HEK293 (cell line): ENCODE measurements around the gene LPIN1.

Experiments
- CTCF ChIA-PET: fragments of 350-600 bp; formaldehyde crosslinking; extraction: SDS; loops from one replicate; lab custom pipeline; 2021; ENCODE audit warnings: antibody characterized with exemption; lab: Yijun Ruan, JAX
- POLR2A ChIA-PET: fragments of 300-600 bp; formaldehyde crosslinking; extraction: SDS; loops from one replicate; lab custom pipeline; 2020; ENCODE audit warnings: antibody characterized with exemption, inconsistent platforms; lab: Yijun Ruan, JAX
- H3K27ac ChIP-seq: fragments of 200-500 bp; sonication (Bioruptor generic); 2 replicates; pipeline ENCODE4 v1.5.1; 2014; ENCODE audit warnings: low read depth, low read length, control low read depth, inconsistent platforms; ENCODE audit errors: extremely low read depth
- H3K36me3 ChIP-seq, 2 experiments: fragments of 200-500 bp in 1 of 2; sonication (Bioruptor generic) in 1 of 2; 1 replicate in 1 of 2; 2 replicates in 1 of 2; pipeline ENCODE4 v1.5.1; 2014 to 2017; ENCODE audit warnings: inconsistent platforms in 2 of 2, low read length in 2 of 2; ENCODE audit not compliant: control insufficient read depth in 2 of 2, insufficient read depth in 1 of 2
- H3K4me1 ChIP-seq: fragments of 200-500 bp; sonication (Bioruptor generic); 2 replicates; pipeline ENCODE4 v1.5.1; 2014; ENCODE audit warnings: mild to moderate bottlenecking, low read length, inconsistent platforms; ENCODE audit not compliant: control insufficient read depth, insufficient read depth
- H3K4me3 ChIP-seq: 2 replicates; pipeline ENCODE4 v1.5.1; 2011; ENCODE audit warnings: low read depth, mild to moderate bottlenecking, control low read depth, low read length, moderate library complexity
- H3K9me3 ChIP-seq: fragments of 200-500 bp; sonication (Bioruptor generic); 2 replicates; pipeline ENCODE4 v1.5.1; 2014; ENCODE audit warnings: low read depth, low read length, inconsistent platforms; ENCODE audit not compliant: control insufficient read depth, insufficient read depth
- KLF7 ChIP-seq: fragments of 450-650 bp; formaldehyde crosslinking; IDR thresholded peaks from 2 replicates; pipeline ENCODE4 v1.5.1; 2016; ENCODE audit warnings: missing biosample characterization, missing genetic modification characterization, borderline replicate concordance
- PRDM2 ChIP-seq: fragments of 450-650 bp; formaldehyde crosslinking; IDR thresholded peaks from 2 replicates; pipeline ENCODE4 v1.5.1; 2016; ENCODE audit warnings: missing biosample characterization, missing genetic modification characterization, borderline replicate concordance
- RBAK ChIP-seq: fragments of 450-650 bp; formaldehyde crosslinking; IDR thresholded peaks from 2 replicates; pipeline ENCODE4 v1.5.1; 2016; ENCODE audit warnings: missing biosample characterization, missing genetic modification characterization
- SETDB1 ChIP-seq: IDR thresholded peaks from one replicate; pipeline ENCODE4 v1.6.1; 2017; ENCODE audit warnings: mild to moderate bottlenecking, low read length, moderate library complexity, mixed read lengths; ENCODE audit not compliant: insufficient read length
- ZBTB20 ChIP-seq: fragments of 450-650 bp; formaldehyde crosslinking; IDR thresholded peaks from 2 replicates; pipeline ENCODE4 v1.5.1; 2016; ENCODE audit warnings: missing biosample characterization, missing genetic modification characterization
- ZBTB21 ChIP-seq: fragments of 450-650 bp; formaldehyde crosslinking; IDR thresholded peaks from 2 replicates; pipeline ENCODE4 v1.5.1; 2017; ENCODE audit warnings: missing biosample characterization, missing genetic modification characterization
- ZBTB26 ChIP-seq: fragments of 450-650 bp; formaldehyde crosslinking; optimal IDR thresholded peaks from 2 replicates; pipeline ENCODE3; 2016; ENCODE audit warnings: missing biosample characterization, mild to moderate bottlenecking, missing genetic modification characterization
- ZBTB49 ChIP-seq: fragments of 450-650 bp; formaldehyde crosslinking; IDR thresholded peaks from 2 replicates; pipeline ENCODE4 v1.5.1; 2016; ENCODE audit warnings: missing biosample characterization, missing genetic modification characterization, low read depth
- ZEB2 ChIP-seq: fragments of 450-650 bp; formaldehyde crosslinking; IDR thresholded peaks from 2 replicates; pipeline ENCODE4 v1.5.1; 2016; ENCODE audit warnings: missing biosample characterization, missing genetic modification characterization
- ZFP69B ChIP-seq: fragments of 450-650 bp; formaldehyde crosslinking; IDR thresholded peaks from 2 replicates; pipeline ENCODE4 v1.5.1; 2016; ENCODE audit warnings: missing biosample characterization, missing genetic modification characterization
- ZNF155 ChIP-seq: fragments of 450-650 bp; formaldehyde crosslinking; IDR thresholded peaks from 2 replicates; pipeline ENCODE4 v1.5.1; 2016; ENCODE audit warnings: missing biosample characterization, missing genetic modification characterization
- ZNF239 ChIP-seq: fragments of 450-650 bp; formaldehyde crosslinking; IDR thresholded peaks from 2 replicates; pipeline ENCODE4 v1.5.1; 2016; ENCODE audit warnings: missing biosample characterization, missing genetic modification characterization
- ZNF274 ChIP-seq, 2 experiments: fragments of 200-500 bp in 1 of 2; fragments of 450-650 bp in 1 of 2; sonication (Bioruptor generic) in 1 of 2; formaldehyde crosslinking in 1 of 2; IDR thresholded peaks; 2 replicates each; pipeline versions ENCODE4 v1.5.1 to v1.6.1; 2014 to 2016; ENCODE audit warnings: borderline replicate concordance in 1 of 2, inconsistent platforms in 1 of 2, low read length in 1 of 2, missing biosample characterization in 1 of 2, missing genetic modification characterization in 1 of 2
- ZNF292 ChIP-seq: fragments of 450-650 bp; formaldehyde crosslinking; IDR thresholded peaks from 2 replicates; pipeline ENCODE4 v1.5.1; 2016; ENCODE audit warnings: low read depth, missing biosample characterization, missing genetic modification characterization, borderline replicate concordance
- ZNF426 ChIP-seq: fragments of 450-650 bp; formaldehyde crosslinking; IDR thresholded peaks from 2 replicates; pipeline ENCODE4 v1.5.1; 2017; ENCODE audit warnings: missing biosample characterization, missing genetic modification characterization, mild to moderate bottlenecking, inconsistent platforms, moderate library complexity
- ZNF48 ChIP-seq: fragments of 450-650 bp; formaldehyde crosslinking; IDR thresholded peaks from 2 replicates; pipeline ENCODE4 v1.5.1; 2016; ENCODE audit warnings: missing biosample characterization, missing genetic modification characterization
- ZNF521 ChIP-seq: fragments of 450-650 bp; formaldehyde crosslinking; IDR thresholded peaks from 2 replicates; pipeline ENCODE4 v1.5.1; 2017; ENCODE audit warnings: missing biosample characterization, mild to moderate bottlenecking, missing genetic modification characterization
- ZNF560 ChIP-seq: fragments of 450-650 bp; formaldehyde crosslinking; IDR thresholded peaks from 2 replicates; pipeline ENCODE4 v1.5.1; 2017; ENCODE audit warnings: missing biosample characterization, missing genetic modification characterization, borderline replicate concordance
- ZNF561 ChIP-seq: fragments of 450-650 bp; IDR thresholded peaks from 2 replicates; pipeline ENCODE4 v1.5.1; 2018; ENCODE audit warnings: missing biosample characterization, missing genetic modification characterization, borderline replicate concordance
- ZNF580 ChIP-seq: fragments of 450-650 bp; formaldehyde crosslinking; IDR thresholded peaks from 2 replicates; pipeline ENCODE4 v1.5.1; 2016; ENCODE audit warnings: missing biosample characterization, missing genetic modification characterization
- ZNF670 ChIP-seq: fragments of 450-650 bp; formaldehyde crosslinking; IDR thresholded peaks from 2 replicates; pipeline ENCODE4 v1.5.1; 2016; ENCODE audit warnings: missing biosample characterization, missing genetic modification characterization, low read depth
- ZNF677 ChIP-seq: fragments of 450-650 bp; IDR thresholded peaks from 2 replicates; pipeline ENCODE4 v1.5.0; 2018; ENCODE audit warnings: missing biosample characterization, mild to moderate bottlenecking, missing genetic modification characterization, moderate library complexity
- ZNF837 ChIP-seq: fragments of 450-650 bp; formaldehyde crosslinking; IDR thresholded peaks from 2 replicates; pipeline ENCODE4 v1.5.1; 2016; ENCODE audit warnings: missing biosample characterization, missing genetic modification characterization

The LPIN1 gene

GRCh38 chr2:11773747-11774525 lies 27.5 kb downstream of the LPIN1 start:
- peaks cover 19 to 64% of the 10 kb centered on the region in 2 experiments for H3K36me3 ChIP-seq
- no peak overlapping the region for H3K4me3 ChIP-seq
- no peaks in the 10 kb centered on the region for H3K9me3 ChIP-seq
- CTCF ChIA-PET, result interaction anchor here (0.6 to 1.9 kb wide), 5 partner anchors 35 to 297 kb away, joined by 3 to 14 read pairs (median 4); no protein-coding TSS in a partner anchor
- no peak overlapping the region for H3K27ac ChIP-seq
- TF ChIP-seq ZNF580 (tag by site-specific recombination) (no peak), RBAK (tag by site-specific recombination) (no peak), PRDM2 (tag by site-specific recombination) (no peak), ZNF48 (no peak), SETDB1 (no peak), ZBTB49 (tag by site-specific recombination) (no peak), ZNF837 (tag by site-specific recombination) (no peak), ZNF670 (tag by site-specific recombination) (no peak), ZBTB21 (tag by site-specific recombination) (no peak), ZNF521 (no peak), ZFP69B (tag by site-specific recombination) (no peak), ZBTB20 (no peak), KLF7 (tag by site-specific recombination) (no peak)
- POLR2A ChIA-PET, result interaction anchor here (0.5 kb wide), 1 partner anchor 35 kb away, joined by 5 read pairs; no protein-coding TSS in a partner anchor
- no peaks in the 10 kb centered on the region for H3K4me1 ChIP-seq

GRCh38 chr2:11774600-11774999 lies 28.2 kb downstream of the LPIN1 start:
- Histone ChIP-seq H3K27ac (no peak overlapping the region), H3K36me3 (peaks cover 15 to 62% of the 10 kb centered on the region in 2 experiments), H3K4me3 (no peak overlapping the region), H3K9me3 (no peaks in the 10 kb centered on the region), H3K4me1 (no peaks in the 10 kb centered on the region)
- POLR2A ChIA-PET, result interaction anchor here (0.5 kb wide), 1 partner anchor 34 kb away, joined by 5 read pairs; no protein-coding TSS in a partner anchor
- CTCF ChIA-PET, result interaction anchor here (0.6 to 1.9 kb wide), 8 partner anchors 11 to 298 kb away, joined by 3 to 14 read pairs (median 4); no protein-coding TSS in a partner anchor
- TF ChIP-seq ZNF560, result no peak
- no peak for TF ChIP-seq ZNF274 (IDR thresholded peaks at IDR 0.05; ENCODE audit: low read length)
- no peak for TF ChIP-seq ZNF274 (tag by site-specific recombination; IDR thresholded peaks at IDR 0.05; ENCODE audit: borderline replicate concordance)
- TF ChIP-seq ZNF155, result no peak
- no peak for TF ChIP-seq ZNF239 (tag by site-specific recombination)
- no peak for TF ChIP-seq ZNF292
- TF ChIP-seq ZEB2 (tag by site-specific recombination), result no peak
- no peak for TF ChIP-seq ZNF561 (tag by site-specific recombination)
- no peak for TF ChIP-seq ZNF677 (tag by site-specific recombination)
- no peak for TF ChIP-seq ZBTB26 (tag by site-specific recombination)
- no peak for TF ChIP-seq ZNF426 (tag by site-specific recombination)
